GM13976 (cell line): Measurements from ENCODE around the gene FAM199X.
A peak's percentile ranks its signal among the peaks of the same experiment; 100 is the strongest.

ENCODE experiments used
- DNase-seq: peaks from one replicate; pipeline ENCODE4 v3.0.0; 2012; ENCODE audit warnings: low spot score
- in situ Hi-C: fragments of 300-500 bp; cut with MboI; formaldehyde crosslinking; loops from one replicate; pipeline ENCODE4 v1.12.0; 2022; ENCODE audit warnings: low sequenced_read_pairs, mixed read lengths, inconsistent platforms; ENCODE audit not compliant: unreplicated experiment
- TF ChIP-seq, protein P1 (sequence below): IDR thresholded peaks from 2 replicates; pipeline ENCODE4 v1.5.1; 2012; ENCODE audit warnings: borderline replicate concordance, mild to moderate bottlenecking; ENCODE audit not compliant: insufficient read depth; ENCODE audit errors: extremely low read depth, missing control alignments, control extremely low read depth

The FAM199X gene

DNA sequence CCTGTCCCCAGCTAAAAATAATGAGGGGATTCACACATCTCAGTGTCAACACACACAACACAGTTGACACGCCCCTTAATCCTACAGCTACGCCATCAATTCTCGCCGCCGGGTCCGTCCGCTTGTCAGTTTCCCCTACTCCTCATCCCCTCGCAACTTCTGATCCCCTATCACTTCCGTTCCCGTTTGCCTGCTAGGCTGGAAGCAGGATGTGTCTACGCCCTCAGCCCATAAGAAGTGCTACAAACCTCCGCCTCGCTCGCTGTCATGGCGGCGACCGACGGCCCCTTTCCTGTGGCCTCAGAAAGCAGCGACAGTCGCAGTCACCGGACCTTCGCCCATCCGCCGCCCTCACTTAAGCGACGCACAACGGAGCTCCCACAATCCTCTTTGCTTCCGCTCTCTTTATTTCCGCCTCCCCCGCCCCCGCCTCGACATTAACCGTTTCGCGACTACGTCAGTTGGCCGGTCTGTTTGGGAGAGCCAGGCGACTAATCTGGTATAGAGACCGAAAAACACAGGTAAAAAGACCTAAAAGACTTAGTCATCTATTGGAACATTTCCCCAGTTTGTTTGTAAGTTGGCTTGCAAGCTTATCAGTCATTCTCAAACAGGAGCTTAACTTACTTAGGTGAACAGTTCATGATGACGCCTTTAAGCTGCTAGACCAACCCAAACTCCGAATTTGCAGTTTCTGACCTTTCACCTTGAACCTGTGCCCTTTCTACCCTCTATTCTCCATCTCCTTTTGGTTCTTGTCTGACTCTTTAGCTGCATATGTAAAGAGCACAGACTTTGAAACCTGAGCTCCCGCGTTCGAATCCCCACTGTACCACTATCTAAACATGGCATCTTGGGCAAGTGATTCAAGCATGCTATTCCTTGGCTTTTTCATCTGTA, 9.4 kb upstream of the FAM199X start, which contains the start of gene SLC25A53:
Gene SLC25A53, minus strand, starts transcription at position 380 of the 900 bp plus-strand sequence. CDS start 51,752 bp downstream, outside the sequence.
- in situ Hi-C loops: no loop called here
- TF ChIP-seq, protein P1, sequence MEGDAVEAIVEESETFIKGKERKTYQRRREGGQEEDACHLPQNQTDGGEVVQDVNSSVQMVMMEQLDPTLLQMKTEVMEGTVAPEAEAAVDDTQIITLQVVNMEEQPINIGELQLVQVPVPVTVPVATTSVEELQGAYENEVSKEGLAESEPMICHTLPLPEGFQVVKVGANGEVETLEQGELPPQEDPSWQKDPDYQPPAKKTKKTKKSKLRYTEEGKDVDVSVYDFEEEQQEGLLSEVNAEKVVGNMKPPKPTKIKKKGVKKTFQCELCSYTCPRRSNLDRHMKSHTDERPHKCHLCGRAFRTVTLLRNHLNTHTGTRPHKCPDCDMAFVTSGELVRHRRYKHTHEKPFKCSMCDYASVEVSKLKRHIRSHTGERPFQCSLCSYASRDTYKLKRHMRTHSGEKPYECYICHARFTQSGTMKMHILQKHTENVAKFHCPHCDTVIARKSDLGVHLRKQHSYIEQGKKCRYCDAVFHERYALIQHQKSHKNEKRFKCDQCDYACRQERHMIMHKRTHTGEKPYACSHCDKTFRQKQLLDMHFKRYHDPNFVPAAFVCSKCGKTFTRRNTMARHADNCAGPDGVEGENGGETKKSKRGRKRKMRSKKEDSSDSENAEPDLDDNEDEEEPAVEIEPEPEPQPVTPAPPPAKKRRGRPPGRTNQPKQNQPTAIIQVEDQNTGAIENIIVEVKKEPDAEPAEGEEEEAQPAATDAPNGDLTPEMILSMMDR: no peak
- peak; percentile 63 for DNase-seq

DNA sequence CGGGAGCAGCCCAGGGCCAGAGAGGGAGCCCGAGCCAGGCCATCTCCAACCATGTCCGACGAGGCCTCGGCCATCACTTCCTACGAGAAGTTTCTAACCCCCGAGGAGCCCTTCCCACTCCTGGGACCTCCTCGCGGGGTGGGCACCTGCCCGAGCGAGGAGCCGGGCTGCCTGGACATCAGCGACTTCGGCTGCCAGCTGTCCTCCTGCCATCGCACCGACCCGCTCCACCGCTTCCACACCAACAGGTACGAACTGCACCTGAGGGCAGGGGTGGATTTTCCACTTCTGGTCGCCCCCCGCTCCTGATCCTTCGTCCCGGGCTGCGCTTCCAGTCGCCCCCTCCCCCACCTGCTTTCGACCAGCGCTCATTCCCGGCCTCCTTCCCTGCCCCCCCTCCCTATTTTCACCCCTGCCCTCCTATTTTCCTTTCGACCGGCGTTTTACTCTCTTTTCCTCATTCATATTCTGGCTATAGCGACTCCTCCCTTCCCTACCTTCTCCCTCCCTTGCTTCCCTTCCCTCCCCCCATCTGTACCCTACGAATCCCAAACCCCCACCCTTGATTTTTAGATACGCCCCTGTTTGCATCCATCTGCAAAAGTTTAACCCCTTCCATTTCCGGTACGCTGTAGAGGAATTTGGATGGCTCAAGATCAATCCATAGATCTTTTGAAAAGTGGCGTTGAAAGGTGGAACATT, 633 bp downstream of the FAM199X start:
- no peak for DNase-seq
- in situ Hi-C loops: no loop called here
- TF ChIP-seq, protein P1: no peak

DNA sequence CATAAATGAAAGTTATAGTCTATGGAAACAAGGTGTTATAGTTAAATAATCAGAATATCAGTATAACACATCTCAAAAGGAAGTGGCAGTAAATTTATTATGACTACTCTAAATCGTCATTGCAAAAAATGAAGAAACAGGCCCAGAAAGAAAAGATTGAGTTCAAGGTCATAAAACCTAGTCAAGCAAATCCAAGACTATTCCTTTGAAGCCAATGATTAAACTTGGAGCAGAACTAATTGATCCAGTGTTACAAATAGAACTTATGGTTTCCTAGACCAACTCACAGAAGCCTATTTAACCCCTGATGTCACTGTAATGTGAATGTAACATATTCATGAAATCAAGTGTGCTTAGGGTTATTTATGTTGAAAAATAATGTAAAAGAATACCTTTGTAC, 1.9 kb downstream of the FAM199X start:
- no peak for DNase-seq
- TF ChIP-seq, protein P1: no peak
- in situ Hi-C loops: no loop called here

DNA sequence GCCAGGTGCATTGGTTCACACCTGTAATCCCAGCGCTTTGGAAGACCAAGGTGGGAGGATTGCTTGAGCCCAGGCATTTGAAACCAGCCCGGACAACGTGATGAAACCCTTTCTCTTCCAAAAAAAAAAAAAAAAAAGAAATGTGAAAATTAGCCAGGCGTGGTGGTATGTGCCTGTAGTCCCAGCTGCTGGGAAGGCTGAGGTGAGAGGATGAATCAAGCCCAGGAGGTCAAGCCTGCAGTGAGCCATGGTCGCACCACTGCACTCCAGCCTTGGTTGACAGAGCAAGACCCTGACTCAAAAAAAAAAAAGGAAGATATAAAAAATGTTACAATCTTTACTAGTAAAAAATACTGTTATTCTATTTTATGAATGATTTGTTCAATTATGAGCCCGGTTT, 5.9 kb downstream of the FAM199X start:
- TF ChIP-seq, protein P1: no peak

DNA sequence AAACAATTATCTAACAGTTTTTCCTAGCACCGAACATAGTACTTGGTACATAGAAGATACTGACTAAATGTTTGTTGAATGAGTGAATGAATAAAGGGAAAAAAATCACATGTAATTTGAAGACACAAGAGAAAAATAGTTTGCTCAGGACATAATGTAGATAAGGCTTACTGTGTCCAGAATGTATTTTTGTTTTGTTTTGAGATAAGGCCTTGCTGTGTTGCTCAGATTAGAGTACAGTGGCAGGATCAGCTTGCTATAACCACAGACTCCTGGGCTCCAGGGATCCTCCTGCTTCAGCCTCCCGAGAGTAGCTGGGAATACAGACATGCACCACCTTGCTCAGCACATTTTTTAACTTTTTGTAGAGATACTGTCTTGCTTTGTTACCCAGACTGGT, 6.5 kb downstream of the FAM199X start:
- in situ Hi-C loops: no loop called here
- no peak for DNase-seq
- TF ChIP-seq, protein P1: no peak

More for the DNA sequence above, 5.9 kb downstream of the FAM199X start:
- in situ Hi-C loops: no loop called here
- DNase-seq: no peak

DNA sequence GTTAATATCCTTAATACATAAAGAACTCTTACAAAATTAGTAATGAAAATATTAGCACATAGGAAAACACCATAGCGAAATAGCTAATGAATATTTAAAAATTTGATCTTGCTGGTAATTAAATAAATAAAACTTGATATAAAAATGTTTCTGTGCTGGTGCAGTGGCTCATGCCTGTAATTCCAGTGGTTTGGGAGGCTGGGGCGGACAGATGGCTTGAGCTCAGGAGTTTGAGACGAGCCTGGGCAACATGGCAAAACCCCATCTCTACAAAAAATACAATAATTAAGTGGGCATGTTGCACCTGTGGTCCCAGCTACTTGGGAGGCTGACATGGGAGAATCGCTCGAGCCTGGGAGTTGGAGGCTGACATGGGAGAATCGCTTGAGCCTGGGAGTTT, 7.6 kb downstream of the FAM199X start:
- TF ChIP-seq, protein P1: no peak
- in situ Hi-C loops: no loop called here
- no peak for DNase-seq
